PC-9 (cell line): ENCODE results near the gene PKD2L2. TPM values are rescaled to one million over a fixed set of nuclear protein-coding genes. Genes with fewer than 3 reads are reported as not detected.

Experiments
- BruUV-seq: library from RNA; stranded (reverse); fragments of 400-500 nt; replicated peaks from 2 replicates; lab custom pipeline; 2021; lab: Mats Ljungman, UMichigan
- CTCF ChIA-PET: fragments of 300-600 bp; sonication (Branson Sonifier 250); formaldehyde crosslinking; loops from one replicate; lab custom pipeline; 2022; ENCODE audit warnings: antibody characterized with exemption; lab: Charles Lee
- POLR2A ChIA-PET: fragments of 300-600 bp; sonication (Branson Sonifier 250); formaldehyde crosslinking; loops from one replicate; lab custom pipeline; 2022; ENCODE audit warnings: antibody characterized with exemption; ENCODE audit not compliant: unreplicated experiment; lab: Charles Lee
- DNase-seq, 2 experiments: peaks; one replicate each; pipeline versions ENCODE4 v3.0.0 to v3.0.0-alpha.2; 2015 to 2022; ENCODE audit warnings: mixed read lengths in 1 of 2
- H2AFZ ChIP-seq: fragments of 200-600 bp; sonication (generic); 2 replicates; pipeline ENCODE4 v1.8.1; 2017; ENCODE audit warnings: antibody characterized with exemption
- H3F3A ChIP-seq: fragments of 200-600 bp; sonication (generic); 2 replicates; pipeline ENCODE4 v1.8.1; 2017; ENCODE audit warnings: antibody characterized with exemption, mild to moderate bottlenecking, low read depth; ENCODE audit not compliant: insufficient read depth
- H3K27ac ChIP-seq: fragments of 200-600 bp; sonication (generic); 2 replicates; pipeline ENCODE4 v1.6.1; 2016; ENCODE audit warnings: mixed run types
- H3K27me3 ChIP-seq: fragments of 200-600 bp; sonication (generic); 2 replicates; pipeline ENCODE4 v1.6.1; 2016; ENCODE audit warnings: low read depth, mixed run types; ENCODE audit not compliant: insufficient read depth
- H3K36me3 ChIP-seq: fragments of 200-600 bp; sonication (generic); 2 replicates; pipeline ENCODE4 v1.6.1; 2016; ENCODE audit warnings: low read depth, mixed run types
- H3K4me1 ChIP-seq: fragments of 200-600 bp; sonication (generic); replicated peaks from 2 replicates; pipeline ENCODE4 v1.6.1; 2016; ENCODE audit warnings: mixed run types; ENCODE audit not compliant: insufficient read depth
- H3K4me2 ChIP-seq: fragments of 200-600 bp; sonication (generic); 2 replicates; pipeline ENCODE4 v1.6.1; 2017; ENCODE audit warnings: mixed run types
- H3K4me3 ChIP-seq: fragments of 200-600 bp; sonication (generic); 2 replicates; pipeline ENCODE4 v1.6.1; 2016; ENCODE audit warnings: mixed run types
- H3K79me2 ChIP-seq: fragments of 200-600 bp; sonication (generic); 2 replicates; pipeline ENCODE4 v1.6.1; 2017; ENCODE audit warnings: low read depth, mixed run types
- H3K9me2 ChIP-seq: fragments of 200-600 bp; sonication (generic); 2 replicates; pipeline ENCODE4 v1.8.1; 2017; ENCODE audit warnings: mild to moderate bottlenecking; ENCODE audit not compliant: insufficient read depth
- H3K9me3 ChIP-seq: fragments of 200-600 bp; sonication (generic); 2 replicates; pipeline ENCODE4 v1.8.1; 2016; ENCODE audit warnings: low read depth; ENCODE audit not compliant: insufficient read depth
- H4K20me1 ChIP-seq: fragments of 200-600 bp; sonication (generic); 2 replicates; pipeline ENCODE4 v1.8.1; 2017; ENCODE audit not compliant: insufficient read depth
- EZH2 ChIP-seq: fragments of 200-600 bp; sonication (generic); IDR thresholded peaks from 2 replicates; pipeline ENCODE4 v1.8.0; 2017; ENCODE audit warnings: antibody characterized with exemption, low read depth
- intact Hi-C: fragments of 100-400 bp; cut with micrococcal nuclease; formaldehyde crosslinking; loops from one replicate; pipeline ENCODE4 v1.10.0; 2022; ENCODE audit not compliant: unreplicated experiment
- total RNA-seq: library from RNA; stranded (reverse); gene quantifications from 2 replicates; pipeline ENCODE4 v1.2.3, GENCODE V29; 2021
- TF ChIP-seq, protein P1 (sequence below): fragments of 200-600 bp; sonication (generic); conservative IDR thresholded peaks from 2 replicates; pipeline ENCODE4 v1.6.1; 2017; ENCODE audit warnings: mixed run types, antibody characterized with exemption, mild to moderate bottlenecking, moderate library complexity

Gene PKD2L2
- total RNA-seq, 1 experiment from 2014 or later, result 0.46 TPM

- H3K9me3 ChIP-seq, result no peaks in the 10 kb centered on the region; the same call in 1 of the 2 replicates
- intact Hi-C loops, result no loop called here
- H3K36me3 ChIP-seq, result no peaks in the 10 kb centered on the region
- H3K4me3 ChIP-seq, result no peak overlapping the region
- no peaks in the 10 kb centered on the region for H3K4me1 ChIP-seq
- DNase-seq, result no peak
- H3K27ac ChIP-seq, result no peak overlapping the region
- no peaks in the 10 kb centered on the region for H3K27me3 ChIP-seq
- H3F3A ChIP-seq, result no peaks in the 10 kb centered on the region
- BruUV-seq, result no TSS peak
- H3K79me2 ChIP-seq, result no peaks in the 10 kb centered on the region
- H4K20me1 ChIP-seq, result no peaks in the 10 kb centered on the region
- H3K4me2 ChIP-seq, result no peak overlapping the region
- H2AFZ ChIP-seq, result no peak overlapping the region
- TF ChIP-seq EZH2, result no peak
- TF ChIP-seq, protein P1, sequence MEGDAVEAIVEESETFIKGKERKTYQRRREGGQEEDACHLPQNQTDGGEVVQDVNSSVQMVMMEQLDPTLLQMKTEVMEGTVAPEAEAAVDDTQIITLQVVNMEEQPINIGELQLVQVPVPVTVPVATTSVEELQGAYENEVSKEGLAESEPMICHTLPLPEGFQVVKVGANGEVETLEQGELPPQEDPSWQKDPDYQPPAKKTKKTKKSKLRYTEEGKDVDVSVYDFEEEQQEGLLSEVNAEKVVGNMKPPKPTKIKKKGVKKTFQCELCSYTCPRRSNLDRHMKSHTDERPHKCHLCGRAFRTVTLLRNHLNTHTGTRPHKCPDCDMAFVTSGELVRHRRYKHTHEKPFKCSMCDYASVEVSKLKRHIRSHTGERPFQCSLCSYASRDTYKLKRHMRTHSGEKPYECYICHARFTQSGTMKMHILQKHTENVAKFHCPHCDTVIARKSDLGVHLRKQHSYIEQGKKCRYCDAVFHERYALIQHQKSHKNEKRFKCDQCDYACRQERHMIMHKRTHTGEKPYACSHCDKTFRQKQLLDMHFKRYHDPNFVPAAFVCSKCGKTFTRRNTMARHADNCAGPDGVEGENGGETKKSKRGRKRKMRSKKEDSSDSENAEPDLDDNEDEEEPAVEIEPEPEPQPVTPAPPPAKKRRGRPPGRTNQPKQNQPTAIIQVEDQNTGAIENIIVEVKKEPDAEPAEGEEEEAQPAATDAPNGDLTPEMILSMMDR, result no peak
- ChIA-PET CTCF (no interaction called here), POLR2A (no interaction called here)
- no peaks in the 10 kb centered on the region; the same call in 1 of the 2 replicates for H3K9me2 ChIP-seq
Observed at GRCh38 chr5:137914758-137915157, 25.5 kb downstream of the PKD2L2 start.

DNA sequence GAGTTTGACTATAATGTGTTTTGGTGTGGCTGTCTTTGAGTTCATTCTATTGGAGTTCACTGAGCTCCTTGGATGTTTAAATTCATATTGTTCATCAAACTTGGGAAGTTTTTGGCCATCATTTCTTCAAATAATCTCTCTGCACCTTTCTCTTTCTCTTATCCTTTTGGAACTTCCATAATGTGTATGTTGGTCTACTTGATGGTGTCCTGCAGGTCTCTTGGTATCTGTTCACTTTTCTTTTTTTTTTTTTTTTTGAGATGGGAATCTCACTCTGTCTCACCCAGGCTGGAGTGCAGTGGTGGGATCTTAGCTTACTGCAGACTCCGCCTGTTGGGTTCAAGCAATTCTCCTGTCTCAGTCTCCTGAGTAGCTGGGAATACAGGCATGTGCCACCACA is 27.7 kb downstream of the PKD2L2 start:
- no peaks in the 10 kb centered on the region for H3K27me3 ChIP-seq
- TF ChIP-seq, protein P1, result no peak
- no peaks in the 10 kb centered on the region; the same call in 1 of the 2 replicates for H3K9me3 ChIP-seq
- intact Hi-C loops, result no loop called here
- ChIA-PET CTCF (interaction anchor here (0.5 kb wide), 1 partner anchor 195 kb away, joined by 4 read pairs; no protein-coding TSS in a partner anchor), POLR2A (no interaction called here)
- no peaks in the 10 kb centered on the region for H4K20me1 ChIP-seq
- BruUV-seq, result no TSS peak
- H2AFZ ChIP-seq, result no peak overlapping the region
- DNase-seq, result no peak
- H3K4me2 ChIP-seq, result no peak overlapping the region
- no peaks in the 10 kb centered on the region for H3K4me1 ChIP-seq
- no peak overlapping the region for H3K4me3 ChIP-seq
- no peaks in the 10 kb centered on the region; the same call in 1 of the 2 replicates for H3K9me2 ChIP-seq
- H3K27ac ChIP-seq, result no peak overlapping the region
- no peaks in the 10 kb centered on the region for H3K36me3 ChIP-seq
- no peaks in the 10 kb centered on the region for H3K79me2 ChIP-seq
- H3F3A ChIP-seq, result no peaks in the 10 kb centered on the region

- TF ChIP-seq, protein P1, result no peak
- no peak for TF ChIP-seq EZH2
- ChIA-PET POLR2A (no interaction called here), CTCF (interaction anchor here (1.1 kb wide), 1 partner anchor 211 kb away, joined by 5 read pairs; no protein-coding TSS in a partner anchor)
- H3K9me3 ChIP-seq, result no peaks in the 10 kb centered on the region
- H3K27me3 ChIP-seq, result no peaks in the 10 kb centered on the region
- H3F3A ChIP-seq, result no peaks in the 10 kb centered on the region
- no peak overlapping the region for H2AFZ ChIP-seq
- no peak overlapping the region for H3K27ac ChIP-seq
- no peaks in the 10 kb centered on the region for H3K9me2 ChIP-seq
- peak; percentile 43 to 76 for DNase-seq
- H3K79me2 ChIP-seq, result no peaks in the 10 kb centered on the region
- no peaks in the 10 kb centered on the region for H4K20me1 ChIP-seq
- H3K4me1 ChIP-seq, result no peaks in the 10 kb centered on the region
- intact Hi-C loops, result loop anchor here (5.0 kb wide), 1 partner anchor 145 kb away; no protein-coding TSS in a partner anchor
- H3K36me3 ChIP-seq, result no peaks in the 10 kb centered on the region
- H3K4me2 ChIP-seq, result 0 out of 2 replicates have a peak overlapping the region, but pooled peaks have one; percentile 1
- no TSS peak for BruUV-seq
- H3K4me3 ChIP-seq, result no peak overlapping the region
Observed at GRCh38 chr5:137921931-137922330, 32.7 kb downstream of the PKD2L2 start.
